Endothelial cell of umbilical vein (primary cell): ENCODE measurements around the gene ARL5B. TPM values are rescaled to one million over a fixed set of nuclear protein-coding genes. Genes with fewer than 3 reads are reported as not detected.

ENCODE experiments used
- BruUV-seq: library from RNA; stranded (reverse); fragments of 400-500 nt; replicated peaks from 2 replicates; lab custom pipeline; 2021; lab: Mats Ljungman, UMichigan
- CTCF ChIA-PET: fragments of 300-600, 350-600 bp; sonication (Branson Sonifier 250); formaldehyde crosslinking; loops from one replicate; lab custom pipeline; 2021; ENCODE audit warnings: antibody characterized with exemption, inconsistent platforms; lab: Charles Lee
- POLR2A ChIA-PET: fragments of 300-600, 350-600 bp; sonication (Branson Sonifier 250); formaldehyde crosslinking; loops from one replicate; lab custom pipeline; 2021; ENCODE audit warnings: antibody characterized with exemption, inconsistent platforms; lab: Charles Lee
- DNase-seq: peaks from one replicate; pipeline ENCODE4 v3.0.0-alpha.2; 2011; ENCODE audit warnings: low read depth, low spot score
- FAIRE-seq: peaks from 2 replicates; lab custom pipeline; 2011; peaks lifted over from hg19 to GRCh38; lab: Jason Lieb, UNC
- H2AFZ ChIP-seq: 2 replicates; pipeline ENCODE4 v1.6.0; 2012; ENCODE audit warnings: low read depth, low read length, control low read depth, inconsistent platforms
- H3K27ac ChIP-seq: 2 replicates; pipeline ENCODE4 v1.5.1; 2011; ENCODE audit warnings: low read depth, mild to moderate bottlenecking, control low read depth, low read length, moderate library complexity; ENCODE audit not compliant: insufficient read depth
- H3K27me3 ChIP-seq, 2 experiments: 2 replicates each; pipeline versions ENCODE4 v1.6.0 to v1.6.1; 2011; ENCODE audit warnings: low read length in 2 of 2, mixed read lengths in 1 of 2; ENCODE audit not compliant: control insufficient read depth in 2 of 2, insufficient read depth in 2 of 2
- H3K36me3 ChIP-seq, 2 experiments: 2 replicates in 1 of 2; 3 replicates in 1 of 2; pipeline ENCODE4 v1.5.1; 2011; ENCODE audit warnings: low read length in 2 of 2, mild to moderate bottlenecking in 1 of 2, moderate library complexity in 1 of 2; ENCODE audit not compliant: control insufficient read depth in 2 of 2, insufficient read depth in 2 of 2; ENCODE audit errors: extremely low read depth in 1 of 2
- H3K4me1 ChIP-seq: 3 replicates; pipeline ENCODE4 v1.5.1; 2011; ENCODE audit warnings: mild to moderate bottlenecking, low read length; ENCODE audit not compliant: control insufficient read depth, insufficient read depth; ENCODE audit errors: extremely low read depth
- H3K4me2 ChIP-seq: 2 replicates; pipeline ENCODE4 v1.6.1; 2011; ENCODE audit warnings: low read length, control low read depth, mixed read lengths; ENCODE audit not compliant: insufficient read depth
- H3K4me3 ChIP-seq, 3 experiments: fragments of 200-600 bp in 1 of 3; sonication (generic), shearing (Covaris generic) in 1 of 3; replicated peaks in 1 of 3; 2 replicates each; pipeline ENCODE4 v1.5.1; 2011 to 2016; ENCODE audit warnings: control low read depth in 3 of 3, low read length in 3 of 3, mild to moderate bottlenecking in 2 of 3, inconsistent platforms in 1 of 3, low read depth in 1 of 3, moderate library complexity in 1 of 3; ENCODE audit not compliant: insufficient read depth in 1 of 3
- H3K79me2 ChIP-seq: 2 replicates; pipeline ENCODE4 v1.6.0; 2012; ENCODE audit warnings: low read length, inconsistent platforms; ENCODE audit not compliant: control insufficient read depth, insufficient read depth
- H3K9ac ChIP-seq: replicated peaks from 2 replicates; pipeline ENCODE3; 2011; ENCODE audit warnings: low read length, control low read depth; ENCODE audit not compliant: insufficient read depth; ENCODE audit errors: extremely low read depth
- H3K9me1 ChIP-seq: replicated peaks from 3 replicates; pipeline ENCODE4 v1.6.0; 2011; ENCODE audit warnings: mild to moderate bottlenecking, low read length; ENCODE audit not compliant: control insufficient read depth, insufficient read depth; ENCODE audit errors: extremely low read depth
- H3K9me3 ChIP-seq: replicated peaks from 2 replicates; pipeline ENCODE4 v1.5.1; 2012; ENCODE audit warnings: low read length, inconsistent platforms; ENCODE audit not compliant: control insufficient read depth, insufficient read depth
- H4K20me1 ChIP-seq: replicated peaks from 2 replicates; pipeline ENCODE3; 2011; ENCODE audit warnings: mild to moderate bottlenecking, low read length; ENCODE audit not compliant: control insufficient read depth, insufficient read depth; ENCODE audit errors: extremely low read depth
- EZH2 ChIP-seq: IDR thresholded peaks from 2 replicates; pipeline ENCODE4 v1.6.1; 2012; ENCODE audit warnings: borderline replicate concordance, low read depth, mild to moderate bottlenecking, moderate library complexity, low read length, inconsistent platforms; ENCODE audit not compliant: severe bottlenecking
- FOS ChIP-seq: IDR thresholded peaks from 2 replicates; pipeline ENCODE4 v1.6.1; 2011; ENCODE audit warnings: mild to moderate bottlenecking, low read length, moderate library complexity, borderline replicate concordance; ENCODE audit not compliant: insufficient read depth
- GATA2 ChIP-seq: IDR thresholded peaks from 2 replicates; pipeline ENCODE4 v1.7.0; 2011; ENCODE audit warnings: low read depth, mild to moderate bottlenecking, moderate library complexity, mixed read lengths, low read length; ENCODE audit not compliant: insufficient read length, insufficient read depth
- JUN ChIP-seq: IDR thresholded peaks from 2 replicates; pipeline ENCODE4 v1.6.1; 2011; ENCODE audit warnings: borderline replicate concordance, low read depth; ENCODE audit not compliant: insufficient read length, insufficient read depth
- MYC ChIP-seq: IDR thresholded peaks from one replicate; pipeline ENCODE4 v1.6.1; 2011; ENCODE audit warnings: mild to moderate bottlenecking, low read depth, low read length
- POLR2A ChIP-seq: IDR thresholded peaks from 2 replicates; pipeline ENCODE4 v1.6.1; 2012; ENCODE audit warnings: low read depth, mild to moderate bottlenecking, control low read depth, low read length
- POLR2AphosphoS5 ChIP-seq: IDR thresholded peaks from 2 replicates; pipeline ENCODE4 v1.6.1; 2012; ENCODE audit warnings: low read depth, mild to moderate bottlenecking, control low read depth, low read length, moderate library complexity; ENCODE audit not compliant: insufficient read depth
- dilution Hi-C: fragments of 300-500 bp; cut with MboI; formaldehyde crosslinking; loops from one replicate; pipeline ENCODE4 v1.15.0; 2019; ENCODE audit warnings: low sequenced_read_pairs; ENCODE audit not compliant: extremely low pct_ligation_motif_present
- intact Hi-C: fragments of 100-400 bp; cut with micrococcal nuclease; formaldehyde crosslinking; loops from one replicate; pipeline ENCODE4 v1.10.0; 2022
- polyA plus RNA-seq, 4 experiments: library from polyadenylated mRNA; depleted of rRNA in 3 of 4; stranded (reverse) in 3 of 4; unstranded in 1 of 4; fragments of >200 nt; gene quantifications; 2 replicates each; pipeline versions ENCODE4 v1.2.1 to v1.2.3, GENCODE V29; 2011 to 2012; ENCODE audit warnings: missing spikeins in 1 of 4
- total RNA-seq: library from RNA; stranded (reverse); gene quantifications from 2 replicates; pipeline ENCODE4 v1.2.3, GENCODE V29; 2021
- TF ChIP-seq, protein P1 (sequence below), 2 donors: IDR thresholded peaks; 1 replicate in 1 of 2; 2 replicates in 1 of 2; pipeline ENCODE4 v1.5.1; 2011; ENCODE audit warnings: low read length in 2 of 2, mild to moderate bottlenecking in 2 of 2, moderate library complexity in 2 of 2, control low read depth in 1 of 2, inconsistent platforms in 1 of 2, low read depth in 1 of 2; ENCODE audit not compliant: insufficient read depth in 1 of 2; ENCODE audit errors: extremely low read depth in 1 of 2
- TF ChIP-seq, protein P2 (sequence below): IDR thresholded peaks from 2 replicates; pipeline ENCODE4 v1.6.1; 2011; ENCODE audit not compliant: insufficient read depth, insufficient read length

The ARL5B gene
- total and polyA plus RNA-seq, 2 donors (not counting 3 experiments of a cell fraction or from before 2014, with no cell fraction given), result 5.1 to 19.1 TPM

DNA sequence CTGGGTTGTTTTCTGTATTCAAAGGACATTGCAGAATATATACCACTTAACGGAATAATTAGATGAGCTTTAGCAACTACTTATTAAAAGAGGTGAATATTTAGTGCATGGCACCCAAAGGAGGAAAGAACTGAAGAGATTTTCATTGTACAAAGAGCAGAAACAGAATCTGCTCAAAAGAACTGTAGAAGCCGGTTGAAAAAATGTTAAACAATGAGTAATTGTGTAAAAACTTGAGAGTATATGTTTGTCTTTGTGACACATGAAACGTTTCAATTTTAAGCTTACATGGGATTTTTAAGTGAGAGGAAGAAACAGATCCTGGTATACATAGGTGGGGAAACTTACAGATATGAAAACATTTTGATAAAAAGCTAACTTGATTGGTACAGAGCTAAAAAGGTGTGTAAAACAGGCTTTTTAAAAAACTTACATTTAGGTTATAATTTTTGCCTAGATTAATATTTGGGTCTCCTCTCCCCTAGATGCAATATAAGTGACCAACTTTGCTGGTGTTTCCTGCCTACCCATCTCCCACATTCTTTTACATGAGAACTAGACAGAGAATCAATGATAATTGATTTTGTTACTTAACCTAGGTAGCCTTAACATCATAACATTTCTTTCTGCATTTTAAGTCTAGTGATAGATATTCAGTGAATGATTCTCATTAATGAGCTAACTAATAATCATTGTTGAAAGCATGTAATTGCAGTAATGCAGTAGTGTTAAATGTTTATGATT lies 6.8 kb downstream of the ARL5B start:
- Histone ChIP-seq H4K20me1 (no peaks in the 10 kb centered on the region), H3K4me2 (no peak overlapping the region), H3K79me2 (peaks cover 73% of the 10 kb centered on the region), H3K9ac (no peak overlapping the region), H2AFZ (no peak overlapping the region), H3K27ac (no peak overlapping the region), H3K4me3 (no peak overlapping the region), H3K27me3 (no peaks in the 10 kb centered on the region), H3K4me1 (peaks cover 16% of the 10 kb centered on the region), H3K9me3 (no peaks in the 10 kb centered on the region), H3K36me3 (peaks cover 0 to 3% of the 10 kb centered on the region in 2 experiments), H3K9me1 (peaks cover 2% of the 10 kb centered on the region)
- TF ChIP-seq POLR2A, result no peak
- no peak for TF ChIP-seq FOS
- no peak for TF ChIP-seq MYC
- no peak for TF ChIP-seq POLR2AphosphoS5
- no peak for TF ChIP-seq JUN
- no peak for TF ChIP-seq GATA2
- TF ChIP-seq, protein P1, sequence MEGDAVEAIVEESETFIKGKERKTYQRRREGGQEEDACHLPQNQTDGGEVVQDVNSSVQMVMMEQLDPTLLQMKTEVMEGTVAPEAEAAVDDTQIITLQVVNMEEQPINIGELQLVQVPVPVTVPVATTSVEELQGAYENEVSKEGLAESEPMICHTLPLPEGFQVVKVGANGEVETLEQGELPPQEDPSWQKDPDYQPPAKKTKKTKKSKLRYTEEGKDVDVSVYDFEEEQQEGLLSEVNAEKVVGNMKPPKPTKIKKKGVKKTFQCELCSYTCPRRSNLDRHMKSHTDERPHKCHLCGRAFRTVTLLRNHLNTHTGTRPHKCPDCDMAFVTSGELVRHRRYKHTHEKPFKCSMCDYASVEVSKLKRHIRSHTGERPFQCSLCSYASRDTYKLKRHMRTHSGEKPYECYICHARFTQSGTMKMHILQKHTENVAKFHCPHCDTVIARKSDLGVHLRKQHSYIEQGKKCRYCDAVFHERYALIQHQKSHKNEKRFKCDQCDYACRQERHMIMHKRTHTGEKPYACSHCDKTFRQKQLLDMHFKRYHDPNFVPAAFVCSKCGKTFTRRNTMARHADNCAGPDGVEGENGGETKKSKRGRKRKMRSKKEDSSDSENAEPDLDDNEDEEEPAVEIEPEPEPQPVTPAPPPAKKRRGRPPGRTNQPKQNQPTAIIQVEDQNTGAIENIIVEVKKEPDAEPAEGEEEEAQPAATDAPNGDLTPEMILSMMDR (IDR thresholded peaks at IDR 0.05; ENCODE audit: extremely low read depth in 1 of 2, insufficient read depth in 1 of 2, low read depth in 1 of 2, low read length in 2 of 2), result no peak
- TF ChIP-seq, protein P2, sequence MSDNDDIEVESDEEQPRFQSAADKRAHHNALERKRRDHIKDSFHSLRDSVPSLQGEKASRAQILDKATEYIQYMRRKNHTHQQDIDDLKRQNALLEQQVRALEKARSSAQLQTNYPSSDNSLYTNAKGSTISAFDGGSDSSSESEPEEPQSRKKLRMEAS, result no peak
- no peak for TF ChIP-seq EZH2
- DNase-seq (no peak), FAIRE-seq (peak; percentile 57)
- intact Hi-C loops, result no loop called here
- ChIA-PET POLR2A (no interaction called here), CTCF (interaction anchor here (1.1 kb wide), 1 partner anchor 8 kb away, joined by 5 read pairs; no protein-coding TSS in a partner anchor)
- dilution Hi-C loops, result no loop called here
- BruUV-seq, result no TSS peak
